Upper lobe of right lung (tissue), 1 donor: ENCODE measurements around the gene RASGRF1. TPM values are rescaled to one million over a fixed set of nuclear protein-coding genes. Genes with fewer than 3 reads are reported as not detected.
"Not testable (repeated sequence)": the region's sequence is repeated elsewhere in the genome, so short reads cannot be mapped to it uniquely, and the experiment has no call there.

ENCODE experiments used
- ATAC-seq: fragments of 200-7000 bp; cut with Tn5 transposase; one replicate; pipeline ENCODE4 v1.9.1; 2020; ENCODE audit warnings: mild to moderate bottlenecking, moderate library complexity
- DNase-seq: peaks from one replicate; pipeline ENCODE4 v3.0.0-alpha.2; 2020
- H3K27ac ChIP-seq: fragments of 200-600 bp; one replicate; pipeline ENCODE4 v1.8.0; 2022
- H3K27me3 ChIP-seq: fragments of 200-600 bp; one replicate; pipeline ENCODE4 v1.8.0; 2022; ENCODE audit warnings: mild to moderate bottlenecking
- H3K36me3 ChIP-seq: fragments of 200-600 bp; one replicate; pipeline ENCODE4 v1.8.0; 2022
- H3K4me1 ChIP-seq: fragments of 200-600 bp; one replicate; pipeline ENCODE4 v1.8.0; 2022
- H3K4me3 ChIP-seq: fragments of 200-600 bp; one replicate; pipeline ENCODE4 v1.8.0; 2022; ENCODE audit warnings: mild to moderate bottlenecking
- H3K9me3 ChIP-seq: fragments of 200-600 bp; one replicate; pipeline ENCODE4 v1.8.0; 2022
- intact Hi-C: fragments of 100-400 bp; cut with DNase I; formaldehyde crosslinking; loops from one replicate; pipeline ENCODE4 v1.11.0; 2022
- total RNA-seq: library from RNA; stranded (reverse); fragmentation: NEBNext Ultra II Directional; extraction: Animal tissue kit (Norgen Biotek cat#: 25700); gene quantifications from one replicate; pipeline ENCODE4 v1.2.1, GENCODE V29; 2021
- TF ChIP-seq, protein P1 (sequence below): fragments of 200-600 bp; IDR thresholded peaks from one replicate; pipeline ENCODE4 v1.8.0; 2022; ENCODE audit warnings: antibody characterized with exemption
- donor health status: DM: no; HTN: yes; CAD: no; lungs with severe emphysema.

RASGRF1 gene
- total RNA-seq, 1 donor from 2014 or later, result 105 TPM

DNA sequence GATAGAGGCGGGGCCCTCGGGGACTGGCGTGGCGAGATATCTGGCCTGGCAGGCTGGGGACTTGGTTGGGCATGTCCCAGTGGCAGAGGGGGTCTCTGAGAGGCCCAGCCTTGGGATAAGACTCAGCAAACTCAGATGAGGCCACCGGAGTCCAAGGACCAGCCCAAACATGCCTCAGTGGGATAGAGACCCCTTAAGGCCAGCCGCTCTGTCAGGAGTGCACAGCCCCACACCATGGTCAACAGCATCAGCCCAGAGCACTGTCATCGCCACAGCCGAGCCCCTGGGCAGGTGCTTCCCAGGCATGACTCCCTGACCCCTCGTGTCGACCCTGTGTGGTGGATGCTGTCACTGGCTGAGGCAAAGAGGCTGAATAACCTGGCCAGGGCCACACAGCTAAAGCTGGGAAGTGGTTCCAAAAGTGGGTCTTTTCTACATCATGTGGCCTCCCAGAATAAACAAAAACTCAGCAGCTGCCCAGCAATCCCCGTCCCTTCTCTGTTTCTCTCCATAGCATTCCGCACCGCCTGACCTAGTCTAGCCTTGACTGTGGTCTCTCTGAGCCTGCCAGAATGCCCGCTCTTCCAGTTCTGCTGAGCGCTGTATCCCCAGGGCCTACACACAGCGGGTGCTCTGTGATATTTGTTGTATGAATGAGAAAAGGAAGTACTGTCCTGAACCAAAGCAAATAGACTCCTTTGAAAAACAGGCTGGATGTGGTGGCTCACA, 160.9 kb downstream of the RASGRF1 start:
- DNase-seq, result peak; percentile 58
- ATAC-seq, result no peak
- Histone ChIP-seq H3K4me3 (no peak overlapping the region), H3K36me3 (peaks cover 90% of the 10 kb centered on the region), H3K9me3 (no peaks in the 10 kb centered on the region), H3K4me1 (peaks cover 3% of the 10 kb centered on the region), H3K27me3 (no peaks in the 10 kb centered on the region), H3K27ac (no peak overlapping the region)
- intact Hi-C loops, result no loop called here
- TF ChIP-seq, protein P1, sequence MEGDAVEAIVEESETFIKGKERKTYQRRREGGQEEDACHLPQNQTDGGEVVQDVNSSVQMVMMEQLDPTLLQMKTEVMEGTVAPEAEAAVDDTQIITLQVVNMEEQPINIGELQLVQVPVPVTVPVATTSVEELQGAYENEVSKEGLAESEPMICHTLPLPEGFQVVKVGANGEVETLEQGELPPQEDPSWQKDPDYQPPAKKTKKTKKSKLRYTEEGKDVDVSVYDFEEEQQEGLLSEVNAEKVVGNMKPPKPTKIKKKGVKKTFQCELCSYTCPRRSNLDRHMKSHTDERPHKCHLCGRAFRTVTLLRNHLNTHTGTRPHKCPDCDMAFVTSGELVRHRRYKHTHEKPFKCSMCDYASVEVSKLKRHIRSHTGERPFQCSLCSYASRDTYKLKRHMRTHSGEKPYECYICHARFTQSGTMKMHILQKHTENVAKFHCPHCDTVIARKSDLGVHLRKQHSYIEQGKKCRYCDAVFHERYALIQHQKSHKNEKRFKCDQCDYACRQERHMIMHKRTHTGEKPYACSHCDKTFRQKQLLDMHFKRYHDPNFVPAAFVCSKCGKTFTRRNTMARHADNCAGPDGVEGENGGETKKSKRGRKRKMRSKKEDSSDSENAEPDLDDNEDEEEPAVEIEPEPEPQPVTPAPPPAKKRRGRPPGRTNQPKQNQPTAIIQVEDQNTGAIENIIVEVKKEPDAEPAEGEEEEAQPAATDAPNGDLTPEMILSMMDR, result no peak

DNA sequence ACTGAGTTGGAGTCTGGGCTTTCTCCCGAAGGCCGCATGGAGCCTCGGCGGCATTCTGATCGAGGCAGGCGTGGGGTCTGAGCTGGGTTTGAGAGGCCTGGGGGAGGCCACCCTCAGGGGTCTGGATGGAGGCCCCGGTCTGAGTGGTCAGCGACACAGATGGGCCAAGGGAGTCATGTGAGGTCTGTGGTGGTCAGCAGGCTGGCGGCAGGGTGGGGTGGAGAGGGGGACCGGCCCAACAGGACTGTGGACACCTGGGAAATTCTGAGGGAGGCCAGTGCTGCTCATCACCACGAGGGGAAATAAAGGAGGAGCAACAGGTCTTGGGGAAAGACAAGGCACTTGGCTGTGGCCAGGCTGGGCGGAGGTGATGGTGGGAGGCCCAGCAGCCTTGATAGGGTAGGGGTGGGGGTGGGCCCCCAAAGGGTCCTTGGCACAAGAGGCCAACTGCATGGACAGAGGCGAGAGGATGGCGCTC, 161.9 kb downstream of the RASGRF1 start:
- ATAC-seq, result no peak
- H3K27ac ChIP-seq, result no peak overlapping the region
- peak; percentile 63 for DNase-seq
- intact Hi-C loops, result no loop called here
- H3K9me3 ChIP-seq, result no peaks in the 10 kb centered on the region
- peaks cover 89% of the 10 kb centered on the region for H3K36me3 ChIP-seq
- TF ChIP-seq, protein P1, result no peak
- peaks cover under 1% of the 10 kb centered on the region for H3K4me1 ChIP-seq
- H3K4me3 ChIP-seq, result no peak overlapping the region
- no peaks in the 10 kb centered on the region for H3K27me3 ChIP-seq

DNA sequence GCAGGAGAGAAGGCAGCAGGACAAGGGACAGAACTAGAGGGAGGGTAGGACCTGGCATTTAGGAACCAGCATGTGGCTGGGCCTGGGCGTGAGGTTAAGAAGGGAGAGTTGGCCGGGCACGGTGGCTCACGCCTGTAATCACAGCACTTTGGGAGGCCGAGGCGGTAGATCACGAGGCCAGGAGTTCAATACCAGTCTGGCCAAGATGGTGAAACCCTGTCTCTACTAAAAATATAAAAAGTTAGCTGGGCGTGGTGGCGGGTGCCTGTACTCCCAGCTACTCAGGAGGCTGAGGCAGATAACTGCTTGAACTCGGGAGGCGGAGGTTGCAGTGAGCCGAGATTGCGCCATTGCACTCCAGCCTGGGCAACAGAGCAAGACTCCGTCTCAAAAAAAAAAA, 162.4 kb downstream of the RASGRF1 start:
- H3K36me3 ChIP-seq, result peaks cover 89% of the 10 kb centered on the region
- H3K9me3 ChIP-seq, ATAC-seq, H3K27me3 ChIP-seq, H3K4me3 ChIP-seq, H3K27ac ChIP-seq, intact Hi-C loops, H3K4me1 ChIP-seq: not testable (repeated sequence)
- peak; percentile 55 for DNase-seq

DNA sequence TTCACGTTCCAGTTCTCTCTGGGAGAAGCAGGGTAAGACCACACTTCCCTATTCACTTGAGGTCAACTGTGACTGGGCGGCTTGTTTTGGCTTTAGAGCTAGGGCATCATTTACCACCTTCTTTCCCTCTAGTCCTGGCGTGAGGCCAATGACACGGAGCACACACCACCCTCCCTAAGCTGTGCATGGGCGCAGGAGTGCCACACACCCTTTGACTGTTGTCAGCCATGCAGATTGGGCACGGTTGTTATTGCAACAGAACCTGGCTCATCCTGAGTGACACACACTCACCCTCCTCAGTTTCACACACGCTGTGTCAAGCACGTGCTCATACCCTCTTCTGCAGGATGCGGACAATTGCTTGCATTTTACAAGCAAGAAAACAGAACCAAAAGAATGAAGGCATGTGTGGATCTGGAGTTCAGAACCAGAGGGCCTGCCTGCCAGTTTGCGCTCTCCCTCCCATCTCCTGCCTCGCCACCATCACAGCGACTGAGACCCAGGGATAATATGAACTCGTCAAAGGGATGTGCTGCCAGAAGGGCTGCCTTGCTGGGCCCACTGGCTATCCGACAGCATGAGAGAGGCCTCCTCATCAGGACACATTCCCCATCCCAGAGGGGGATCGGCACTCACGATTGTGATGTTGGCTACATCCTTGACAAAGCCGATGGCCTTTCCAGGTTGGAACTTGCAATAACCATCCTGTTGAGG, 163.3 kb downstream of the RASGRF1 start:
- H3K36me3 ChIP-seq, result peaks cover 89% of the 10 kb centered on the region
- DNase-seq, result peak; percentile 66

DNA sequence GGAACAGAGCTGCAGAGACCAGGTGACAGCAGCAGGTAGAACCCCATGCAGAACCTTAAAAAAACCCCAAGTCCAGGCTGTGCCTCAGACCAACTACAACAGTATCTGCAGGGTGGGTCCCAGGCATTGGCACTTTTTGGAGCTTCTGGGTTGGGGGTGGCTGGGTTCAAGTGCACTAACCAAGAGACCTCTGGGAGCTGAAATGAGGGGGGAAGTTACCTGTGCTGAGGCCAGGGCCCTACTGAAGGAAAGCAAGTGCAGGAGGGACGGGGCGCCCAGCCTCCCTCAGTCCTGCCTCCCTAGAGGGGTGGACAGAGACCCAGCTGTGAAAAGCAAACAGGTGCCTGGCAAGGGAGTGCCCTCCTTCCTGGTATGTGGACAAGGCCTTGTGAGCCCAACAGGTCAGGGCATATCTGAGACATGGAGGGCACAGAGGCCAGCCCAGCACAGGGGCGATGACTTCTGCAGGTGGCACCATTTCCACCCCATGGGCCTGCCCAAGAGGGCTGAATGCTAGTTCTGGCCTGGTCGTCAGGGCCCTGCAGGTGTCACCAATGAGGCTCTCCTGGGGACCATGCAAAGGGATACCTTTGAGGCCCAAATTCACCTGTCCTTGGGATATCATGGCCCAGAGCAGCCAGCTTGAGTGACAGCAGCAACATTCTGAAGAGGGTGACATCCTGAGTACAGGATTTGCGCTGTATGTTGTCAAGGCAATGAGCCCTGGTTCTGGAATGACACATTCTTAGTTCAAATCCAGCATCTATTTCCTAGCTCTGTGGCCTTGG, 164.4 kb downstream of the RASGRF1 start:
- no peak overlapping the region for H3K4me3 ChIP-seq
- intact Hi-C loops, result no loop called here
- H3K27me3 ChIP-seq, result no peaks in the 10 kb centered on the region
- peaks cover 89% of the 10 kb centered on the region for H3K36me3 ChIP-seq
- H3K27ac ChIP-seq, result no peak overlapping the region
- H3K4me1 ChIP-seq, result no peaks in the 10 kb centered on the region
- H3K9me3 ChIP-seq, result no peaks in the 10 kb centered on the region
- peak; percentile 61 for DNase-seq
- TF ChIP-seq, protein P1, result no peak
- no peak for ATAC-seq

More for the DNA sequence above, 163.3 kb downstream of the RASGRF1 start:
- TF ChIP-seq, protein P1, result no peak
- peak; percentile 17 for ATAC-seq
- Histone ChIP-seq H3K4me3 (no peak overlapping the region), H3K9me3 (no peaks in the 10 kb centered on the region), H3K4me1 (no peaks in the 10 kb centered on the region), H3K27ac (no peak overlapping the region), H3K27me3 (no peaks in the 10 kb centered on the region)
- intact Hi-C loops, result no loop called here
